Glutamatergic neuron (in vitro differentiated cells): Measurements from ENCODE around the gene PRLR. TPM values are rescaled to one million over a fixed set of nuclear protein-coding genes. Genes with fewer than 3 reads are reported as not detected.
"Not testable (repeated sequence)": the region's sequence is repeated elsewhere in the genome, so short reads cannot be mapped to it uniquely, and the experiment has no call there.

Source experiments
- DNase-seq: peaks from one replicate; pipeline ENCODE4 v3.0.0; 2022
- H3K27ac Mint-ChIP-seq: one replicate; pipeline ENCODE4 v1.8.0; 2020; ENCODE audit warnings: mild to moderate bottlenecking, mixed read lengths, inconsistent platforms; ENCODE audit not compliant: unreplicated experiment
- H3K27me3 Mint-ChIP-seq: one replicate; pipeline ENCODE4 v1.8.0; 2020; ENCODE audit warnings: mild to moderate bottlenecking, moderate library complexity, mixed read lengths, inconsistent platforms; ENCODE audit not compliant: unreplicated experiment
- H3K36me3 Mint-ChIP-seq: one replicate; pipeline ENCODE4 v1.8.0; 2020; ENCODE audit warnings: mild to moderate bottlenecking, mixed read lengths, inconsistent platforms; ENCODE audit not compliant: unreplicated experiment
- H3K4me1 Mint-ChIP-seq: one replicate; pipeline ENCODE4 v1.8.0; 2020; ENCODE audit warnings: mild to moderate bottlenecking, low read depth, mixed read lengths, inconsistent platforms; ENCODE audit not compliant: unreplicated experiment
- H3K4me3 Mint-ChIP-seq: one replicate; pipeline ENCODE4 v1.8.0; 2020; ENCODE audit warnings: mild to moderate bottlenecking, mixed read lengths, inconsistent platforms; ENCODE audit not compliant: unreplicated experiment
- H3K9me3 Mint-ChIP-seq: one replicate; pipeline ENCODE4 v1.8.0; 2020; ENCODE audit warnings: mild to moderate bottlenecking, moderate library complexity, mixed read lengths, inconsistent platforms; ENCODE audit not compliant: unreplicated experiment
- CTCF ChIP-seq: fragments of 200-600 bp; sonication (generic); IDR thresholded peaks from one replicate; pipeline ENCODE4 v1.5.0; 2021; ENCODE audit not compliant: partially characterized antibody, unreplicated experiment
- total RNA-seq: library from RNA; stranded (reverse); fragmentation: NEBNext Ultra II Directional; extraction: Animal tissue kit (Norgen Biotek cat#: 25700); gene quantifications from one replicate; pipeline ENCODE4 v1.2.1, GENCODE V29; 2021; ENCODE audit not compliant: unreplicated experiment

The PRLR gene
- total RNA-seq, 1 donor from 2014 or later, result not detected

GRCh38 chr5:35103637-35104299 is 126.5 kb downstream of the PRLR start:
- H3K36me3 Mint-ChIP-seq, result no peaks in the 10 kb centered on the region
- H3K4me3 Mint-ChIP-seq, result no peak overlapping the region
- H3K27me3 Mint-ChIP-seq, result peaks cover 2% of the 10 kb centered on the region
- no peak for DNase-seq
- no peaks in the 10 kb centered on the region for H3K9me3 Mint-ChIP-seq
- no peak overlapping the region for H3K27ac Mint-ChIP-seq
- TF ChIP-seq CTCF, result no peak
- H3K4me1 Mint-ChIP-seq, result no peaks in the 10 kb centered on the region

- not testable (repeated sequence) for H3K9me3 Mint-ChIP-seq
Measured at GRCh38 chr5:35101720-35102119, 128.6 kb downstream of the PRLR start.

GRCh38 chr5:35101016-35101415 is 129.3 kb downstream of the PRLR start:
- peaks cover 3% of the 10 kb centered on the region for H3K9me3 Mint-ChIP-seq
- H3K4me3 Mint-ChIP-seq, result no peak overlapping the region
- peaks cover 2% of the 10 kb centered on the region for H3K27me3 Mint-ChIP-seq
- no peaks in the 10 kb centered on the region for H3K36me3 Mint-ChIP-seq
- no peak for TF ChIP-seq CTCF
- H3K27ac Mint-ChIP-seq, result no peak overlapping the region
- H3K4me1 Mint-ChIP-seq, result no peaks in the 10 kb centered on the region
- no peak for DNase-seq

More at GRCh38 chr5:35101720-35102119, 128.6 kb downstream of the PRLR start:
- not testable (repeated sequence) for H3K27me3 Mint-ChIP-seq, H3K4me1 Mint-ChIP-seq, H3K36me3 Mint-ChIP-seq, H3K27ac Mint-ChIP-seq, H3K4me3 Mint-ChIP-seq, DNase-seq

- H3K27me3 Mint-ChIP-seq, result peaks cover 2% of the 10 kb centered on the region
- no peaks in the 10 kb centered on the region for H3K4me1 Mint-ChIP-seq
- H3K36me3 Mint-ChIP-seq, result no peaks in the 10 kb centered on the region
- TF ChIP-seq CTCF, result no peak
- H3K9me3 Mint-ChIP-seq, result peaks cover 3% of the 10 kb centered on the region
- no peak for DNase-seq
- no peak overlapping the region for H3K4me3 Mint-ChIP-seq
- no peak overlapping the region for H3K27ac Mint-ChIP-seq
Measured at GRCh38 chr5:35098214-35098613, 132.1 kb downstream of the PRLR start.

GRCh38 chr5:35096932-35097331 is 133.4 kb downstream of the PRLR start:
- Mint-ChIP-seq H3K4me1 (no peaks in the 10 kb centered on the region), H3K9me3 (peaks cover 3% of the 10 kb centered on the region), H3K36me3 (no peaks in the 10 kb centered on the region), H3K27ac (no peak overlapping the region), H3K27me3 (peaks cover 2% of the 10 kb centered on the region), H3K4me3 (no peak overlapping the region)
- no peak for TF ChIP-seq CTCF
- no peak for DNase-seq
